GM12878 (cell line): ENCODE measurements around the gene AASDH.

Experiments used
- BHLHE40 ChIP-seq, 2 experiments: fragments of 450-650 bp in 1 of 2; IDR thresholded peaks; 2 replicates each; pipeline ENCODE4 v1.6.1; 2011 to 2017; ENCODE audit warnings: low read depth in 2 of 2, borderline replicate concordance in 1 of 2, improper control_type of control experiment in 1 of 2, low read length in 1 of 2, mild to moderate bottlenecking in 1 of 2
- CUX1 ChIP-seq: IDR thresholded peaks from 2 replicates; pipeline ENCODE4 v1.6.1; 2012; ENCODE audit warnings: improper control_type of control experiment, low read depth, low read length; ENCODE audit not compliant: insufficient replicate concordance
- DPF2 ChIP-seq: fragments of 450-650 bp; IDR thresholded peaks from 2 replicates; pipeline ENCODE4 v1.6.1; 2017; ENCODE audit warnings: mild to moderate bottlenecking
- HDGF ChIP-seq: fragments of 450-650 bp; IDR thresholded peaks from 2 replicates; pipeline ENCODE4 v1.6.1; 2016; ENCODE audit warnings: antibody characterized with exemption
- POLR2A ChIP-seq: IDR thresholded peaks from 2 replicates; pipeline ENCODE4 v1.6.1; 2011; ENCODE audit warnings: low read depth, mild to moderate bottlenecking, low read length
- SMAD1 ChIP-seq: fragments of 450-650 bp; IDR thresholded peaks from 2 replicates; pipeline ENCODE4 v1.6.1; 2018; ENCODE audit warnings: mild to moderate bottlenecking, low read depth; ENCODE audit not compliant: partially characterized antibody
- TAF1 ChIP-seq: IDR thresholded peaks from 2 replicates; pipeline ENCODE4 v1.6.1; 2011; ENCODE audit warnings: mild to moderate bottlenecking, low read depth, low read length, borderline replicate concordance
- TCF12 ChIP-seq: IDR thresholded peaks from 2 replicates; pipeline ENCODE4 v1.6.1; 2011; ENCODE audit warnings: low read depth, mild to moderate bottlenecking, low read length
- ZBTB33 ChIP-seq: fragments of 450-650 bp; IDR thresholded peaks from 2 replicates; pipeline ENCODE4 v1.6.1; 2017; ENCODE audit warnings: mild to moderate bottlenecking
- ZNF687 ChIP-seq: fragments of 450-650 bp; IDR thresholded peaks from 2 replicates; pipeline ENCODE4 v1.6.1; 2017; ENCODE audit warnings: mild to moderate bottlenecking, moderate library complexity
- ZSCAN29 ChIP-seq: fragments of 450-650 bp; IDR thresholded peaks from 2 replicates; pipeline ENCODE4 v1.6.1; 2017; ENCODE audit warnings: mild to moderate bottlenecking, moderate library complexity
- TF ChIP-seq, protein P1 (sequence below), 3 experiments: IDR thresholded peaks in 2 of 3; conservative IDR thresholded peaks in 1 of 3; 2 replicates each; pipeline ENCODE4 v1.5.1; 2011; ENCODE audit warnings: low read depth in 3 of 3, low read length in 3 of 3, mild to moderate bottlenecking in 3 of 3, control low read depth in 2 of 3, moderate library complexity in 2 of 3, inconsistent platforms in 1 of 3, mixed read lengths in 1 of 3; ENCODE audit not compliant: control insufficient read depth in 2 of 3, insufficient read depth in 1 of 3; ENCODE audit errors: extremely low read depth in 1 of 3

GRCh38 chr4:56348576-56348975 lies 38.7 kb downstream of the AASDH start:
- no peak for TF ChIP-seq ZSCAN29
- no peak for TF ChIP-seq TCF12
- no peak for TF ChIP-seq DPF2
- TF ChIP-seq TAF1: no peak
- TF ChIP-seq BHLHE40 (IDR thresholded peaks at IDR 0.05; ENCODE audit: borderline replicate concordance in 1 of 2, low read depth in 2 of 2, low read length in 1 of 2): no peak
- TF ChIP-seq, protein P1, sequence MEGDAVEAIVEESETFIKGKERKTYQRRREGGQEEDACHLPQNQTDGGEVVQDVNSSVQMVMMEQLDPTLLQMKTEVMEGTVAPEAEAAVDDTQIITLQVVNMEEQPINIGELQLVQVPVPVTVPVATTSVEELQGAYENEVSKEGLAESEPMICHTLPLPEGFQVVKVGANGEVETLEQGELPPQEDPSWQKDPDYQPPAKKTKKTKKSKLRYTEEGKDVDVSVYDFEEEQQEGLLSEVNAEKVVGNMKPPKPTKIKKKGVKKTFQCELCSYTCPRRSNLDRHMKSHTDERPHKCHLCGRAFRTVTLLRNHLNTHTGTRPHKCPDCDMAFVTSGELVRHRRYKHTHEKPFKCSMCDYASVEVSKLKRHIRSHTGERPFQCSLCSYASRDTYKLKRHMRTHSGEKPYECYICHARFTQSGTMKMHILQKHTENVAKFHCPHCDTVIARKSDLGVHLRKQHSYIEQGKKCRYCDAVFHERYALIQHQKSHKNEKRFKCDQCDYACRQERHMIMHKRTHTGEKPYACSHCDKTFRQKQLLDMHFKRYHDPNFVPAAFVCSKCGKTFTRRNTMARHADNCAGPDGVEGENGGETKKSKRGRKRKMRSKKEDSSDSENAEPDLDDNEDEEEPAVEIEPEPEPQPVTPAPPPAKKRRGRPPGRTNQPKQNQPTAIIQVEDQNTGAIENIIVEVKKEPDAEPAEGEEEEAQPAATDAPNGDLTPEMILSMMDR (IDR thresholded peaks at IDR 0.05 in 2 of 3, conservative IDR thresholded peaks at IDR 0.05 in 1 of 3; ENCODE audit: control insufficient read depth in 2 of 3, extremely low read depth in 1 of 3, insufficient read depth in 1 of 3, low read depth in 3 of 3, low read length in 3 of 3): no peak
- no peak for TF ChIP-seq ZNF687
- TF ChIP-seq POLR2A: no peak
- no peak for TF ChIP-seq ZBTB33
- no peak for TF ChIP-seq HDGF
- no peak for TF ChIP-seq SMAD1
- TF ChIP-seq CUX1: no peak
